ENCODE data around the gene PTPN1. TPM values are rescaled to one million over a fixed set of nuclear protein-coding genes. Genes with fewer than 3 reads are reported as not detected.

PTPN1 gene
- total and polyA plus RNA-seq, 2 of the 13 experiments (the other 11 are each of a cell fraction or from before 2014, with no cell fraction given) = 17.7 to 37.2 TPM

- TF ChIP-seq ZNF256 (CRISPR knock-in tag; conservative IDR thresholded peaks at IDR 0.05) = 0 out of 2 replicates have a peak, but pooled peaks have one; percentile 58
- peak; percentile 95; the same call in 1 of the 2 replicates for TF ChIP-seq KAT7 (CRISPR knock-in tag; IDR thresholded peaks at IDR 0.05; ENCODE audit: borderline replicate concordance)
- TF ChIP-seq LCORL (IDR thresholded peaks at IDR 0.05) = no peak
- peak; percentile 98 for TF ChIP-seq LCORL (CRISPR knock-in tag; IDR thresholded peaks at IDR 0.05)
- TF ChIP-seq ZBED4 (CRISPR knock-in tag; IDR thresholded peaks at IDR 0.05; ENCODE audit: borderline replicate concordance) = peak; percentile 64; the same call in 1 of the 2 replicates
- 0 out of 2 replicates have a peak, but pooled peaks have one; percentile 59 for TF ChIP-seq HOXD1 (CRISPR knock-in tag; IDR thresholded peaks at IDR 0.05)
- TF ChIP-seq ZSCAN20 (CRISPR knock-in tag; IDR thresholded peaks at IDR 0.05; ENCODE audit: borderline replicate concordance) = 0 out of 2 replicates have a peak, but pooled peaks have one; percentile 48
- 0 out of 2 replicates have a peak, but pooled peaks have one; percentile 8 for TF ChIP-seq SIX4 (CRISPR knock-in tag; IDR thresholded peaks at IDR 0.05)
- TF ChIP-seq SP5 (CRISPR knock-in tag; IDR thresholded peaks at IDR 0.05; ENCODE audit: borderline replicate concordance, low read depth) = peak; percentile 67
- TF ChIP-seq, protein P1, sequence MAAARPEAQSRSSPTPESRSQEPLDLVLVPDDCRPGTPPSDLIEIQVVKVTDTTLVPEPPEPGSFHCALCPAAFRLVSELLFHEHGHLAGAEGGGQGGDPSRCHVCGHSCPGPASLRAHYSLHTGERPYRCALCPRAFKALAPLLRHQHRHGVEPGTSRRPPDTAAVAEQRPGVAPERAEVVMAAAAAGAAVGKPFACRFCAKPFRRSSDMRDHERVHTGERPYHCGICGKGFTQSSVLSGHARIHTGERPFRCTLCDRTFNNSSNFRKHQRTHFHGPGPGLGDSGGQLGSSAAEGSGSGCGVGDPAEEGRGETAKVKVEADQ (CRISPR knock-in tag; IDR thresholded peaks at IDR 0.05; ENCODE audit: borderline replicate concordance) = peak; percentile 58; the same call in 1 of the 2 replicates
- TF ChIP-seq AKAP8 (CRISPR knock-in tag; IDR thresholded peaks at IDR 0.05) = 0 out of 2 replicates have a peak, but pooled peaks have one; percentile 47
- 0 out of 2 replicates have a peak, but pooled peaks have one; percentile 60 for TF ChIP-seq SP4 (CRISPR knock-in tag; IDR thresholded peaks at IDR 0.05)
- no peak for TF ChIP-seq ZFP82 (CRISPR knock-in tag; IDR thresholded peaks at IDR 0.05; ENCODE audit: borderline replicate concordance)
- no peak for TF ChIP-seq HNRNPH1 (optimal IDR thresholded peaks at IDR 0.05; ENCODE audit: low read depth, low read length)
- TF ChIP-seq SOX5 (CRISPR knock-in tag; IDR thresholded peaks at IDR 0.05; ENCODE audit: borderline replicate concordance) = no peak; the same call in 1 of the 2 replicates
- no peak for TF ChIP-seq ZNF282 (IDR thresholded peaks at IDR 0.05; ENCODE audit: partially characterized antibody)
- TF ChIP-seq, protein P2, sequence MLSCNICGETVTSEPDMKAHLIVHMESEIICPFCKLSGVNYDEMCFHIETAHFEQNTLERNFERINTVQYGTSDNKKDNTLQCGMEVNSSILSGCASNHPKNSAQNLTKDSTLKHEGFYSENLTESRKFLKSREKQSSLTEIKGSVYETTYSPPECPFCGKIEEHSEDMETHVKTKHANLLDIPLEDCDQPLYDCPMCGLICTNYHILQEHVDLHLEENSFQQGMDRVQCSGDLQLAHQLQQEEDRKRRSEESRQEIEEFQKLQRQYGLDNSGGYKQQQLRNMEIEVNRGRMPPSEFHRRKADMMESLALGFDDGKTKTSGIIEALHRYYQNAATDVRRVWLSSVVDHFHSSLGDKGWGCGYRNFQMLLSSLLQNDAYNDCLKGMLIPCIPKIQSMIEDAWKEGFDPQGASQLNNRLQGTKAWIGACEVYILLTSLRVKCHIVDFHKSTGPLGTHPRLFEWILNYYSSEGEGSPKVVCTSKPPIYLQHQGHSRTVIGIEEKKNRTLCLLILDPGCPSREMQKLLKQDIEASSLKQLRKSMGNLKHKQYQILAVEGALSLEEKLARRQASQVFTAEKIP (CRISPR knock-in tag; IDR thresholded peaks at IDR 0.05; ENCODE audit: borderline replicate concordance) = no peak
- peak; percentile 92 for TF ChIP-seq ZBTB7B (CRISPR knock-in tag; IDR thresholded peaks at IDR 0.05)
- TF ChIP-seq NR3C1 (CRISPR knock-in tag; IDR thresholded peaks at IDR 0.05) = no peak
- TF ChIP-seq ZNF350 (CRISPR knock-in tag; IDR thresholded peaks at IDR 0.05; ENCODE audit: borderline replicate concordance, low read depth) = peak; percentile 96
- TF ChIP-seq ZNF496 (CRISPR knock-in tag; IDR thresholded peaks at IDR 0.05; ENCODE audit: insufficient replicate concordance) = no peak
- peak; percentile 91 for TF ChIP-seq RXRB (CRISPR knock-in tag; IDR thresholded peaks at IDR 0.05; ENCODE audit: borderline replicate concordance)
- peak; percentile 61; the same call in 1 of the 2 replicates for TF ChIP-seq ZNF598 (CRISPR knock-in tag; IDR thresholded peaks at IDR 0.05; ENCODE audit: borderline replicate concordance)
- peak; percentile 84 for TF ChIP-seq ZMYM2 (CRISPR knock-in tag; IDR thresholded peaks at IDR 0.05)
- peak; percentile 62; the same call in 1 of the 2 replicates for TF ChIP-seq DMAP1 (CRISPR knock-in tag; IDR thresholded peaks at IDR 0.05)
Measured at GRCh38 chr20:50460608-50461267, 49.4 kb upstream of the PTPN1 start (continued).
